Measurements from ENCODE around the gene KCNG4.

DNA sequence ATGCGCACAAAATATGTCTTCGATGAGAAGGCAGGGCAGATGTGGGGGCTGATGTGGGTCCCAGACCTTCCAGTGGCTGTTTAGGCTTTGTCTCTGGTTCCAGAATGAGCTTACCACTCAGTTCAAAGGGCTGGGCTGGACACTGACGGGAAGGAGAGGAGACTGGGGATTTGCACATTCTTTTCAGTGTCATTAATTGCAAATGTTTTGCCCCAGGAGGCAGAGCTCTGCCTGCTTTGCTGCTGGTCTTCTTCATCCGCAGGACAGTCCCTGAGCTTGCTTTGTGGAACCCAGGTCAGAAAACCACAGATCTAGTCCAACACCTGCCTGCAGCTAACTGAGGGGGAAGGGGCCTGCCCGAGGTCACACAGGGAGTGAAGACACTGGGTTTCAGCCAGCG lies 20.9 kb downstream of the KCNG4 start:
- TF ChIP-seq, protein P1, sequence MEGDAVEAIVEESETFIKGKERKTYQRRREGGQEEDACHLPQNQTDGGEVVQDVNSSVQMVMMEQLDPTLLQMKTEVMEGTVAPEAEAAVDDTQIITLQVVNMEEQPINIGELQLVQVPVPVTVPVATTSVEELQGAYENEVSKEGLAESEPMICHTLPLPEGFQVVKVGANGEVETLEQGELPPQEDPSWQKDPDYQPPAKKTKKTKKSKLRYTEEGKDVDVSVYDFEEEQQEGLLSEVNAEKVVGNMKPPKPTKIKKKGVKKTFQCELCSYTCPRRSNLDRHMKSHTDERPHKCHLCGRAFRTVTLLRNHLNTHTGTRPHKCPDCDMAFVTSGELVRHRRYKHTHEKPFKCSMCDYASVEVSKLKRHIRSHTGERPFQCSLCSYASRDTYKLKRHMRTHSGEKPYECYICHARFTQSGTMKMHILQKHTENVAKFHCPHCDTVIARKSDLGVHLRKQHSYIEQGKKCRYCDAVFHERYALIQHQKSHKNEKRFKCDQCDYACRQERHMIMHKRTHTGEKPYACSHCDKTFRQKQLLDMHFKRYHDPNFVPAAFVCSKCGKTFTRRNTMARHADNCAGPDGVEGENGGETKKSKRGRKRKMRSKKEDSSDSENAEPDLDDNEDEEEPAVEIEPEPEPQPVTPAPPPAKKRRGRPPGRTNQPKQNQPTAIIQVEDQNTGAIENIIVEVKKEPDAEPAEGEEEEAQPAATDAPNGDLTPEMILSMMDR (IDR thresholded peaks at IDR 0.05): no peak
- no peak for TF ChIP-seq POLR2A (IDR thresholded peaks at IDR 0.05)
